ENCODE data around the gene LHFPL5. TPM values are rescaled to one million over a fixed set of nuclear protein-coding genes. Genes with fewer than 3 reads are reported as not detected.

LHFPL5 gene
- total RNA-seq, 4 donors from 2014 or later: not detected

DNA sequence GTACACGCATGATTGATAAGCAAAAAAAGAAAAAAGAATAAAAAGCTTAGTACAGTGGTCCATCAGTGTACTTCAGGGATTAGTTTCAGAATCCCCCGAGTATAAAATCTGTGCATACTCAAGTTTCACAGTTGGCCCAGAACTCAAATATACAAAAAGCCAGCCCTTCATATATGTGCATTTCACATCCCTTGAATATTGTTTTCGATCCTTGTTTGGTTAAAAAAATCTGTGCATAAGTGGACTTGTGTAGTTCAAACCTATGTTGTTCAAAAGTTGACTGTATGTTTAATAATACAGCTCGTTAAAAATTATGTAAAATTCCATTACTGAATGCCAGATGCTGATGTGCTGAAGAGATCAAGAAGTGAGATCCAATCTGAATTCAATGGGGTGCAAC lies 54.2 kb downstream of the LHFPL5 start:
- peaks cover 3 to 96% (median 15%) of the 10 kb centered on the region in 3 donors for H3K36me3 ChIP-seq
- H3K27me3 ChIP-seq: no peaks in the 10 kb centered on the region
- no peaks in the 10 kb centered on the region for H3K4me1 ChIP-seq
- intact Hi-C loops (cut with DNase I): no loop called here
- no peak for DNase-seq
- 87 to 91% methylated on average over 4 of the region's 4 CpGs for WGBS, 2 donors
- H3K4me3 ChIP-seq: no peak overlapping the region
- TF ChIP-seq POLR2A (IDR thresholded peaks at IDR 0.05): no peak
- TF ChIP-seq, protein P1, sequence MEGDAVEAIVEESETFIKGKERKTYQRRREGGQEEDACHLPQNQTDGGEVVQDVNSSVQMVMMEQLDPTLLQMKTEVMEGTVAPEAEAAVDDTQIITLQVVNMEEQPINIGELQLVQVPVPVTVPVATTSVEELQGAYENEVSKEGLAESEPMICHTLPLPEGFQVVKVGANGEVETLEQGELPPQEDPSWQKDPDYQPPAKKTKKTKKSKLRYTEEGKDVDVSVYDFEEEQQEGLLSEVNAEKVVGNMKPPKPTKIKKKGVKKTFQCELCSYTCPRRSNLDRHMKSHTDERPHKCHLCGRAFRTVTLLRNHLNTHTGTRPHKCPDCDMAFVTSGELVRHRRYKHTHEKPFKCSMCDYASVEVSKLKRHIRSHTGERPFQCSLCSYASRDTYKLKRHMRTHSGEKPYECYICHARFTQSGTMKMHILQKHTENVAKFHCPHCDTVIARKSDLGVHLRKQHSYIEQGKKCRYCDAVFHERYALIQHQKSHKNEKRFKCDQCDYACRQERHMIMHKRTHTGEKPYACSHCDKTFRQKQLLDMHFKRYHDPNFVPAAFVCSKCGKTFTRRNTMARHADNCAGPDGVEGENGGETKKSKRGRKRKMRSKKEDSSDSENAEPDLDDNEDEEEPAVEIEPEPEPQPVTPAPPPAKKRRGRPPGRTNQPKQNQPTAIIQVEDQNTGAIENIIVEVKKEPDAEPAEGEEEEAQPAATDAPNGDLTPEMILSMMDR (IDR thresholded peaks at IDR 0.05): no peak
- no peaks in the 10 kb centered on the region for H3K9me3 ChIP-seq
- H3K27ac ChIP-seq: no peak overlapping the region

Other genes starting within 250 kb of the LHFPL5 start
- gene FKBP5, start 116.4 kb upstream of the LHFPL5 start, total RNA-seq: 100 to 1,000 TPM in 2 of 4 donors, 10 to 100 TPM in 2; 65.0 to 273 (median 103) TPM
- 1 to 10 TPM in 1 of 4 donors, under 1 TPM in 1, not detected in 2; 0.26 to 1.5 TPM for gene ARMC12, start 68.3 kb upstream of the LHFPL5 start, total RNA-seq
- not detected for gene CLPSL2, start 28.8 kb upstream of the LHFPL5 start, total RNA-seq
- not detected for gene CLPSL1, start 24.3 kb upstream of the LHFPL5 start, total RNA-seq
- gene CLPS, start 8.0 kb upstream of the LHFPL5 start, total RNA-seq: not detected
- 100 to 1,000 TPM in 2 of 4 donors, 10 to 100 TPM in 2; 66.1 to 109 (median 86.5) TPM for gene SRPK1, start 115.7 kb downstream of the LHFPL5 start, total RNA-seq
- gene SLC26A8, start 219.3 kb downstream of the LHFPL5 start, total RNA-seq: under 1 TPM in 1 of 4 donors, not detected in 3; 0.19 TPM
- gene MAPK14, start 222.5 kb downstream of the LHFPL5 start, total RNA-seq: 10 to 100 TPM; 44.4 to 91.7 (median 59.1) TPM

All from esophagus squamous epithelium (tissue), 5 donors.